Caco-2 (cell line): ENCODE measurements around the gene COL26A1. TPM values are rescaled to one million over a fixed set of nuclear protein-coding genes. Genes with fewer than 3 reads are reported as not detected.

ENCODE experiments used
- BruUV-seq: library from RNA; stranded (reverse); fragments of 400-500 nt; replicated peaks from 2 replicates; lab custom pipeline; 2021; lab: Mats Ljungman, UMichigan
- CTCF ChIA-PET: fragments of 300-600 bp; sonication (Branson Sonifier 250); formaldehyde crosslinking; loops from one replicate; lab custom pipeline; 2022; ENCODE audit warnings: antibody characterized with exemption; lab: Charles Lee
- POLR2A ChIA-PET: fragments of 300-600 bp; sonication (Branson Sonifier 250); formaldehyde crosslinking; loops from one replicate; lab custom pipeline; 2022; ENCODE audit warnings: antibody characterized with exemption; lab: Charles Lee
- DNase-seq, 2 experiments: peaks; one replicate each; pipeline versions ENCODE4 v3.0.0 to v3.0.0-alpha.2; 2020 to 2022
- H3K27me3 ChIP-seq: replicated peaks from 2 replicates; pipeline ENCODE4 v1.6.0; 2011; ENCODE audit warnings: low read length; ENCODE audit not compliant: control insufficient read depth, insufficient read depth
- H3K36me3 ChIP-seq: 2 replicates; pipeline ENCODE4 v1.5.1; 2011; ENCODE audit warnings: low read length; ENCODE audit not compliant: control insufficient read depth, insufficient read depth
- H3K4me1 ChIP-seq: fragments of 250-450 bp; sonication (Bioruptor Pico); 2 replicates; pipeline ENCODE4 v1.5.1; 2020; ENCODE audit warnings: mild to moderate bottlenecking
- H3K4me3 ChIP-seq: 2 replicates; pipeline ENCODE4 v1.5.1; 2011; ENCODE audit warnings: low read depth, mild to moderate bottlenecking, control low read depth, low read length
- H3K9me3 ChIP-seq: fragments of 250-450 bp; sonication (Bioruptor Pico); 2 replicates; pipeline ENCODE4 v1.5.1; 2020; ENCODE audit warnings: mild to moderate bottlenecking, moderate library complexity
- H3K27ac Mint-ChIP-seq: one replicate; pipeline ENCODE4 v1.8.0; 2022; ENCODE audit warnings: mixed read lengths; ENCODE audit not compliant: unreplicated experiment
- H3K27me3 Mint-ChIP-seq: one replicate; pipeline ENCODE4 v1.8.0; 2022; ENCODE audit warnings: mixed read lengths; ENCODE audit not compliant: insufficient read depth, unreplicated experiment
- H3K36me3 Mint-ChIP-seq: one replicate; pipeline ENCODE4 v1.8.0; 2022; ENCODE audit warnings: mild to moderate bottlenecking, mixed read lengths; ENCODE audit not compliant: insufficient read depth, unreplicated experiment
- H3K4me1 Mint-ChIP-seq: one replicate; pipeline ENCODE4 v1.8.0; 2022; ENCODE audit warnings: low read depth, mixed read lengths; ENCODE audit not compliant: unreplicated experiment
- H3K4me3 Mint-ChIP-seq: one replicate; pipeline ENCODE4 v1.8.0; 2022; ENCODE audit warnings: mild to moderate bottlenecking, moderate library complexity, mixed read lengths; ENCODE audit not compliant: unreplicated experiment
- H3K9me3 Mint-ChIP-seq: one replicate; pipeline ENCODE4 v1.8.0; 2022; ENCODE audit warnings: mixed read lengths; ENCODE audit not compliant: unreplicated experiment
- intact Hi-C: fragments of 100-400 bp; cut with micrococcal nuclease; formaldehyde crosslinking; loops from one replicate; pipeline ENCODE4 v1.10.0; 2022; ENCODE audit not compliant: unreplicated experiment
- total RNA-seq: library from RNA; stranded (reverse); gene quantifications from 2 replicates; pipeline ENCODE4 v1.2.3, GENCODE V29; 2022
- TF ChIP-seq, protein P1 (sequence below), 2 experiments: fragments of 200-600 bp in 1 of 2; IDR thresholded peaks; 1 replicate in 1 of 2; 2 replicates in 1 of 2; pipeline versions ENCODE4 v1.5.1 to v1.8.0; 2011 to 2022; ENCODE audit warnings: antibody characterized with exemption in 1 of 2, control low read depth in 1 of 2, inconsistent platforms in 1 of 2, low read depth in 1 of 2, low read length in 1 of 2, mild to moderate bottlenecking in 1 of 2, moderate library complexity in 1 of 2; ENCODE audit not compliant: insufficient read depth in 1 of 2, severe bottlenecking in 1 of 2, unreplicated experiment in 1 of 2

Gene COL26A1
- total RNA-seq, 1 experiment from 2014 or later = 23.3 TPM

DNA sequence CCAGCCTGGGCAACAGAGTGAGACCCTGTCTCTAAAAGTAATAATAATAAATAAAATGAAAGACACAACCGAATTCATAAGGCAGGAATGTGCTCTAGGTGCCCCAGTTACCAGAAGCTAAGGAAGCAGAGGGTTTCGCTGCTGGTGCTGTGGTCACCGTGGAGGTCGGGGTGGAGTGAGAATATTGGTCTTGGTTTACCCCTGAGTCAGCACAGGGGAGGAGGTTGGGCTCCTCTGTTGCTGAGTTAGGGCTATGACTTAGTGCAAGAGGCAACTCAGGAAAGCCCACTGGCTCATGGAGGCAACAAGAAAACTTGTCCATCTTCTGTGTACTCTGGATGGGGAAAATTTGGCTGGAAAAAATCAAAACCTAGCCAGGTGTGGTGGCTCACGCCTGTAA is 149.3 kb downstream of the COL26A1 start:
- H3K27me3 ChIP-seq = no peaks in the 10 kb centered on the region
- Mint-ChIP-seq H3K4me1 (peaks cover 6% of the 10 kb centered on the region), H3K9me3 (no peaks in the 10 kb centered on the region), H3K4me3 (no peak overlapping the region), H3K27me3 (no peaks in the 10 kb centered on the region), H3K27ac (no peak overlapping the region), H3K36me3 (peaks cover 4% of the 10 kb centered on the region)
- ChIA-PET POLR2A (no interaction called here), CTCF (interaction anchor here (1.2 kb wide), 1 partner anchor 26 kb away, joined by 5 read pairs; no protein-coding TSS in a partner anchor)
- TF ChIP-seq, protein P1, sequence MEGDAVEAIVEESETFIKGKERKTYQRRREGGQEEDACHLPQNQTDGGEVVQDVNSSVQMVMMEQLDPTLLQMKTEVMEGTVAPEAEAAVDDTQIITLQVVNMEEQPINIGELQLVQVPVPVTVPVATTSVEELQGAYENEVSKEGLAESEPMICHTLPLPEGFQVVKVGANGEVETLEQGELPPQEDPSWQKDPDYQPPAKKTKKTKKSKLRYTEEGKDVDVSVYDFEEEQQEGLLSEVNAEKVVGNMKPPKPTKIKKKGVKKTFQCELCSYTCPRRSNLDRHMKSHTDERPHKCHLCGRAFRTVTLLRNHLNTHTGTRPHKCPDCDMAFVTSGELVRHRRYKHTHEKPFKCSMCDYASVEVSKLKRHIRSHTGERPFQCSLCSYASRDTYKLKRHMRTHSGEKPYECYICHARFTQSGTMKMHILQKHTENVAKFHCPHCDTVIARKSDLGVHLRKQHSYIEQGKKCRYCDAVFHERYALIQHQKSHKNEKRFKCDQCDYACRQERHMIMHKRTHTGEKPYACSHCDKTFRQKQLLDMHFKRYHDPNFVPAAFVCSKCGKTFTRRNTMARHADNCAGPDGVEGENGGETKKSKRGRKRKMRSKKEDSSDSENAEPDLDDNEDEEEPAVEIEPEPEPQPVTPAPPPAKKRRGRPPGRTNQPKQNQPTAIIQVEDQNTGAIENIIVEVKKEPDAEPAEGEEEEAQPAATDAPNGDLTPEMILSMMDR (IDR thresholded peaks at IDR 0.05; ENCODE audit: insufficient read depth in 1 of 2, low read depth in 1 of 2, low read length in 1 of 2, severe bottlenecking in 1 of 2, unreplicated experiment in 1 of 2) = no peak
- no peaks in the 10 kb centered on the region; the same call in 1 of the 2 replicates for H3K36me3 ChIP-seq
- no peak for DNase-seq
- BruUV-seq = no TSS peak
- H3K4me1 ChIP-seq = no peaks in the 10 kb centered on the region
- H3K9me3 ChIP-seq = no peaks in the 10 kb centered on the region
- H3K4me3 ChIP-seq = no peak overlapping the region
- intact Hi-C loops = no loop called here

DNA sequence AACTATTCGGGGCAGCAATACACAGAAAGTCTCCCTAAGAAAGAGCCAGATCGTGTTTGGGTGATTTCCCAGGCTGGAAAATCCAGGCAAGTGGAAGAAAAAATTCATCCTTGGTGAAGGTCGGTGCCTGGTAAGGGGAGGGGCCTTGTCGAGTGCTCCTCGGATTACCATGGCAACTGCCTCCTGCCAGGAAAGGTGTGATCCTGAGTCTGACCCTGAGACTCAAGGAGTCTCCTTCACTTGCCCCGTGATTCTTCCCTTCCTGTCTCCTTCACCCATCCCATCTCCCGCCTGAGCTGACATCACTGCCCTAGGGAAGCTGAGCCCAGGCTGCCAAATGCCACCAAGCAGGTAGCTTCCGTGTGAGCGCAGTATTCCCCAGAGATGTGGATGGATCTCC is 154.2 kb downstream of the COL26A1 start:
- H3K4me3 Mint-ChIP-seq = no peak overlapping the region

DNA sequence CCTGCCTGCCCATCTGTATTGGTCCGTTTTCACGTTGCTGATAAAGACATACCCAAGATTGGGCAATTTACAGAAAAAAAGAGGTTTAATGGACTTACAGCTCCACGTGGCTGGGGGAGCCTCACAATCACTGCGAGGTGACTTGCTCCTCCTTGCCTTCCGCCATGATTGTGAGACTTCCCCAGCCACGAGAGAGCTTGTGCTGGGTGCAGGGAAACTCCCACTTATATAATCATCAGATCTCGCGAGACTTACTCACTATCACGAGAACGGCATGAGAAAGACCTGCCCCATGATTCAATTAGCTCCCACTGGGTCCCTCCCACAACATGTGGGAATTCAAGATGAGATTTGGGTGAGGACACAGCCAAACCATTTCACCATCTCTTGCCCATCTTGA is 154.6 kb downstream of the COL26A1 start:
- TF ChIP-seq, protein P1 (IDR thresholded peaks at IDR 0.05; ENCODE audit: insufficient read depth in 1 of 2, low read depth in 1 of 2, low read length in 1 of 2, severe bottlenecking in 1 of 2, unreplicated experiment in 1 of 2) = no peak
- no TSS peak for BruUV-seq
- DNase-seq = no peak
- Histone ChIP-seq H3K27me3 (no peaks in the 10 kb centered on the region), H3K4me3 (no peak overlapping the region), H3K9me3 (peaks cover 7% of the 10 kb centered on the region; the same call in 1 of the 2 replicates), H3K36me3 (no peaks in the 10 kb centered on the region), H3K4me1 (no peaks in the 10 kb centered on the region)
- no peaks in the 10 kb centered on the region for H3K4me1 Mint-ChIP-seq
- no peaks in the 10 kb centered on the region for H3K27me3 Mint-ChIP-seq
- H3K4me3 Mint-ChIP-seq = no peak overlapping the region
- no peaks in the 10 kb centered on the region for H3K36me3 Mint-ChIP-seq
- ChIA-PET CTCF (no interaction called here), POLR2A (interaction anchor here (0.5 kb wide), 1 partner anchor 12 kb away, joined by 3 read pairs; no protein-coding TSS in a partner anchor)
- H3K27ac Mint-ChIP-seq = no peak overlapping the region
- peaks cover 12% of the 10 kb centered on the region for H3K9me3 Mint-ChIP-seq
- intact Hi-C loops = no loop called here

More for the DNA sequence above, 154.2 kb downstream of the COL26A1 start:
- Histone ChIP-seq H3K36me3 (no peaks in the 10 kb centered on the region), H3K9me3 (peaks cover 7% of the 10 kb centered on the region; the same call in 1 of the 2 replicates), H3K4me1 (no peaks in the 10 kb centered on the region), H3K27me3 (no peaks in the 10 kb centered on the region), H3K4me3 (no peak overlapping the region)
- intact Hi-C loops = no loop called here
- H3K27me3 Mint-ChIP-seq = no peaks in the 10 kb centered on the region
- no peak for DNase-seq
- H3K9me3 Mint-ChIP-seq = peaks cover 12% of the 10 kb centered on the region
- ChIA-PET POLR2A (no interaction called here), CTCF (no interaction called here)
- H3K27ac Mint-ChIP-seq = no peak overlapping the region
- no peaks in the 10 kb centered on the region for H3K36me3 Mint-ChIP-seq
- H3K4me1 Mint-ChIP-seq = no peaks in the 10 kb centered on the region
- TF ChIP-seq, protein P1 (IDR thresholded peaks at IDR 0.05; ENCODE audit: insufficient read depth in 1 of 2, low read depth in 1 of 2, low read length in 1 of 2, severe bottlenecking in 1 of 2, unreplicated experiment in 1 of 2) = no peak
- no TSS peak for BruUV-seq
